PFSK-1 (cell line): ENCODE data around the gene FAR2.

Experiments
- POLR2AphosphoS5 ChIP-seq: IDR thresholded peaks from 2 replicates; pipeline ENCODE4 v1.6.1; 2012; ENCODE audit warnings: low read depth, mild to moderate bottlenecking, control low read depth, low read length, moderate library complexity
- REST ChIP-seq, 2 experiments: IDR thresholded peaks; 2 replicates each; pipeline versions ENCODE4 v1.6.1 to v1.8.0; 2011 to 2012; ENCODE audit warnings: low read depth in 2 of 2, low read length in 2 of 2, control low read depth in 1 of 2, inconsistent platforms in 1 of 2, mild to moderate bottlenecking in 1 of 2, moderate library complexity in 1 of 2; ENCODE audit not compliant: insufficient read depth in 1 of 2
- SIN3A ChIP-seq: IDR thresholded peaks from 2 replicates; pipeline ENCODE4 v1.6.1; 2012; ENCODE audit warnings: mild to moderate bottlenecking, low read length, moderate library complexity, borderline replicate concordance; ENCODE audit not compliant: insufficient read depth

GRCh38 chr12:29269706-29270408, 120.8 kb downstream of the FAR2 start:
- TF ChIP-seq REST (IDR thresholded peaks at IDR 0.05; ENCODE audit: insufficient read depth in 1 of 2, low read depth in 2 of 2, low read length in 2 of 2), result no peak
- no peak for TF ChIP-seq POLR2AphosphoS5
- no peak for TF ChIP-seq SIN3A
